Inflammatory macrophage (primary cell): ENCODE data around the gene MIOX.

Experiments used
- DNase-seq, 2 donors: peaks; one replicate each; pipeline ENCODE4 v3.0.0-alpha.2; 2020 to 2022

MIOX gene

GRCh38 chr22:50473855-50474671 is 12.6 kb upstream of the MIOX start:
- peak; percentile 7 to 37 for DNase-seq

- DNase-seq, result peak; percentile 86 to 93
Observed at GRCh38 chr22:50474710-50475651, 11.7 kb upstream of the MIOX start, which contains the start of gene SBF1. TSS of gene SBF1 (minus strand) at chr22:50475035. CDS start at chr22:50474840, 195 bp downstream.

- DNase-seq, result no peak
Observed at GRCh38 chr22:50475652-50476002, 11.0 kb upstream of the MIOX start.

- DNase-seq, result no peak
Observed at GRCh38 chr22:50476868-50477267, 9.8 kb upstream of the MIOX start.

GRCh38 chr22:50477923-50478322 is 8.7 kb upstream of the MIOX start:
- no peak for DNase-seq

- DNase-seq, result peak in 1 of 2 donors; percentile 41
Observed at GRCh38 chr22:50479721-50480120, 6.9 kb upstream of the MIOX start.

GRCh38 chr22:50481045-50481439 is 5.6 kb upstream of the MIOX start:
- no peak for DNase-seq

- DNase-seq, result peak in 1 of 2 donors; percentile 10
Observed at GRCh38 chr22:50481440-50482106, 5.1 kb upstream of the MIOX start, which contains the start of gene ADM2. TSS of gene ADM2 (plus strand) at chr22:50481543. CDS start at chr22:50481848, 305 bp downstream.

- no peak for DNase-seq
Observed at GRCh38 chr22:50482107-50483074, 4.3 kb upstream of the MIOX start.

GRCh38 chr22:50483106-50483505 is 3.6 kb upstream of the MIOX start:
- DNase-seq, result no peak

- no peak for DNase-seq
Observed at GRCh38 chr22:50483556-50483955, 3.1 kb upstream of the MIOX start.

GRCh38 chr22:50483977-50484853 is 2.4 kb upstream of the MIOX start:
- DNase-seq, result no peak

GRCh38 chr22:50485221-50486131 is 1.2 kb upstream of the MIOX start:
- no peak for DNase-seq

- DNase-seq, result no peak
Observed at GRCh38 chr22:50487290-50488005, 789 bp downstream of the MIOX start.

- DNase-seq, result no peak
Observed at GRCh38 chr22:50488006-50488677, 1.5 kb downstream of the MIOX start.

GRCh38 chr22:50488886-50489285 is 2.2 kb downstream of the MIOX start:
- DNase-seq, result no peak

- DNase-seq, result no peak
Observed at GRCh38 chr22:50489363-50490243, 2.9 kb downstream of the MIOX start.
